HepG2 (cell line): ENCODE results near the gene ATXN1L. TPM values are rescaled to one million over a fixed set of nuclear protein-coding genes. Genes with fewer than 3 reads are reported as not detected.
A peak's percentile ranks its signal among the peaks of the same experiment; 100 is the strongest.

Experiments used
- CENPT ChIP-seq: sonication (generic); formaldehyde crosslinking; IDR thresholded peaks from 2 replicates; pipeline ENCODE4 v1.8.0; 2022; ENCODE audit warnings: low read depth, mild to moderate bottlenecking, moderate library complexity, missing genetic modification reagents
- FLYWCH1 ChIP-seq: sonication (generic); formaldehyde crosslinking; IDR thresholded peaks from 2 replicates; pipeline ENCODE4 v1.8.1; 2023; ENCODE audit warnings: mild to moderate bottlenecking, missing genetic modification reagents
- HIVEP1 ChIP-seq: sonication (generic); formaldehyde crosslinking; IDR thresholded peaks from 2 replicates; pipeline ENCODE4 v1.4.0; 2020; ENCODE audit warnings: mild to moderate bottlenecking, missing genetic modification reagents
- KAT8 ChIP-seq: IDR thresholded peaks from 2 replicates; pipeline ENCODE4 v1.6.1; 2016; ENCODE audit warnings: missing genetic modification reagents, missing compliant biosample characterization
- KLF13 ChIP-seq: sonication (generic); formaldehyde crosslinking; IDR thresholded peaks from 2 replicates; pipeline ENCODE4 v1.4.0; 2020; ENCODE audit warnings: mild to moderate bottlenecking, missing genetic modification reagents
- MZF1 ChIP-seq: sonication (generic); formaldehyde crosslinking; IDR thresholded peaks from 2 replicates; pipeline ENCODE4 v1.8.1; 2023; ENCODE audit warnings: mild to moderate bottlenecking, missing genetic modification reagents, borderline replicate concordance
- NCOA1 ChIP-seq: sonication (generic); formaldehyde crosslinking; IDR thresholded peaks from 2 replicates; pipeline ENCODE4 v1.9.0; 2021; ENCODE audit warnings: missing genetic modification reagents
- POGZ ChIP-seq: sonication (generic); formaldehyde crosslinking; IDR thresholded peaks from 2 replicates; pipeline ENCODE4 v1.4.0; 2020; ENCODE audit warnings: mild to moderate bottlenecking, missing genetic modification reagents
- RERE ChIP-seq: IDR thresholded peaks from 2 replicates; pipeline ENCODE4 v1.6.1; 2016; ENCODE audit warnings: low read depth, missing genetic modification reagents, missing compliant biosample characterization
- SYNCRIP ChIP-seq: fragments of 200-400 bp; formaldehyde crosslinking; IDR thresholded peaks from 2 replicates; pipeline ENCODE4 v1.6.1; 2018; ENCODE audit warnings: mild to moderate bottlenecking, low read depth, low read length; ENCODE audit not compliant: insufficient read depth
- TCF12 ChIP-seq, 2 experiments: fragments of 450-650 bp in 1 of 2; sonication (generic) in 1 of 2; formaldehyde crosslinking in 1 of 2; IDR thresholded peaks; 2 replicates each; pipeline versions ENCODE4 v1.6.1 to v1.8.0; 2017 to 2022; ENCODE audit warnings: antibody characterized with exemption in 1 of 2, mild to moderate bottlenecking in 1 of 2, missing genetic modification reagents in 1 of 2, moderate library complexity in 1 of 2
- TMF1 ChIP-seq: sonication (generic); formaldehyde crosslinking; IDR thresholded peaks from 2 replicates; pipeline ENCODE4 v1.8.1; 2022; ENCODE audit warnings: low read depth, missing genetic modification reagents
- ZC3H13 ChIP-seq: sonication (generic); formaldehyde crosslinking; IDR thresholded peaks from 2 replicates; pipeline ENCODE4 v1.8.1; 2023; ENCODE audit warnings: mild to moderate bottlenecking, missing genetic modification reagents, moderate library complexity
- ZNF674 ChIP-seq: sonication (generic); formaldehyde crosslinking; IDR thresholded peaks from 2 replicates; pipeline ENCODE4 v1.5.0; 2020; ENCODE audit warnings: low read depth, mild to moderate bottlenecking, missing genetic modification reagents
- ZNF766 ChIP-seq: sonication (generic); formaldehyde crosslinking; IDR thresholded peaks from 2 replicates; pipeline ENCODE4 v1.5.0; 2020; ENCODE audit warnings: missing genetic modification reagents, borderline replicate concordance
- polyA plus RNA-seq, 8 experiments: library from polyadenylated mRNA; depleted of rRNA in 3 of 8; stranded (reverse) in 7 of 8; unstranded in 1 of 8; fragments of >200 nt; fragmentation: Illumina TruSeq in 4 of 8; extraction: Trizol in 4 of 8; gene quantifications; 2 replicates each; pipeline versions ENCODE4 v1.2.1 to v1.2.3, GENCODE V29; 2011 to 2016; ENCODE audit warnings: low read depth in 4 of 8, missing spikeins in 1 of 8, mixed read lengths in 1 of 8; ENCODE audit not compliant: insufficient read depth in 1 of 8
- total RNA-seq, 5 experiments: library from RNA; depleted of rRNA; stranded (reverse); fragments of >200 nt; fragmentation: Illumina TruSeq; extraction: Trizol; gene quantifications; 2 replicates each; pipeline ENCODE4 v1.2.3, GENCODE V29; 2016; ENCODE audit warnings: low read depth in 1 of 5
- TF ChIP-seq, protein P1 (sequence below): sonication (generic); formaldehyde crosslinking; IDR thresholded peaks from 2 replicates; pipeline ENCODE4 v1.4.0; 2020; ENCODE audit warnings: missing genetic modification reagents, mild to moderate bottlenecking, borderline replicate concordance
- TF ChIP-seq, protein P2 (sequence below): sonication (generic); formaldehyde crosslinking; IDR thresholded peaks from 2 replicates; pipeline ENCODE4 v1.4.0; 2020; ENCODE audit warnings: missing genetic modification reagents
- TF ChIP-seq, protein P3 (sequence below): sonication (generic); formaldehyde crosslinking; IDR thresholded peaks from 2 replicates; pipeline ENCODE4 v1.8.1; 2022; ENCODE audit warnings: mild to moderate bottlenecking, missing genetic modification reagents

The ATXN1L gene
- total and polyA plus RNA-seq, 2 of the 13 experiments (the other 11 are each of a cell fraction or from before 2014, with no cell fraction given) = 20.0 to 22.4 TPM

DNA sequence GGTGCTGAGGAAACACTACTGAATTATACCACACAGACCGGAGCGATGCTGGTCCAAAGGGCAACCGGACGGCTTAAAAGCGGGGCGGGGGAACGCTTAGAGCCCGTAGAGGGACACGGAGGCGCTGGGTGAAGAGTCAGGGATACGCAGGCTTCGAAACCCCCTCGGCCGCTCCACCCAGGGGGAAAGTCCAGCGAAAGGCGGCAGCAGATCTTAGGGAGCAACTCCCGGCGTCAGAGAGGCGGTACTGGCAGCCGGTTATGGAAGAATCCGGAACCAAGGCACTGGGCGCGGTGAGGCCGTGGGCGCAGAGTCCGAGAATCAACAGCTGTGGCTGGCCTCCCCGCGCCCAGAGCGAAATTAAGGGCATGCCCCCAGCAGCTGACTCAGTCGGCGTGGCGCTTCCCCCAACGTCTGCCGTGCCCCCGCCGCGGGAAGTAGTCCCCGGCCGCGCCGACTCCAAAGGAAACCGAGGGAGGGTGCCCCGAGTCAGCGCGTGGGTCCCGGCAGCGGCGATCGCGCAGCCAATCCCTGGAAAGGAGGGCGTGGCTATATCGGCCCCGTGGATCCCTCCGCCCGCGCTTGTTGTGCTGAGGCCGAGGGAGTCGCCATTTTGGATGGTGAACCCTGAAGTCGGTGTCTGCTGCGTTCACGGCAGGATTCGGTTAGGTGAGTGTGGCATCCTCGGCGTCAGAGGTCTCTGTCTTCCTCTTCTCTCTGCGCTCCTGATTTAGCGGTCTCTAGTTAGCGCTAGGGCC, 49.3 kb downstream of the ATXN1L start, which contains the start of gene IST1 (continued):
- TF ChIP-seq, protein P1, sequence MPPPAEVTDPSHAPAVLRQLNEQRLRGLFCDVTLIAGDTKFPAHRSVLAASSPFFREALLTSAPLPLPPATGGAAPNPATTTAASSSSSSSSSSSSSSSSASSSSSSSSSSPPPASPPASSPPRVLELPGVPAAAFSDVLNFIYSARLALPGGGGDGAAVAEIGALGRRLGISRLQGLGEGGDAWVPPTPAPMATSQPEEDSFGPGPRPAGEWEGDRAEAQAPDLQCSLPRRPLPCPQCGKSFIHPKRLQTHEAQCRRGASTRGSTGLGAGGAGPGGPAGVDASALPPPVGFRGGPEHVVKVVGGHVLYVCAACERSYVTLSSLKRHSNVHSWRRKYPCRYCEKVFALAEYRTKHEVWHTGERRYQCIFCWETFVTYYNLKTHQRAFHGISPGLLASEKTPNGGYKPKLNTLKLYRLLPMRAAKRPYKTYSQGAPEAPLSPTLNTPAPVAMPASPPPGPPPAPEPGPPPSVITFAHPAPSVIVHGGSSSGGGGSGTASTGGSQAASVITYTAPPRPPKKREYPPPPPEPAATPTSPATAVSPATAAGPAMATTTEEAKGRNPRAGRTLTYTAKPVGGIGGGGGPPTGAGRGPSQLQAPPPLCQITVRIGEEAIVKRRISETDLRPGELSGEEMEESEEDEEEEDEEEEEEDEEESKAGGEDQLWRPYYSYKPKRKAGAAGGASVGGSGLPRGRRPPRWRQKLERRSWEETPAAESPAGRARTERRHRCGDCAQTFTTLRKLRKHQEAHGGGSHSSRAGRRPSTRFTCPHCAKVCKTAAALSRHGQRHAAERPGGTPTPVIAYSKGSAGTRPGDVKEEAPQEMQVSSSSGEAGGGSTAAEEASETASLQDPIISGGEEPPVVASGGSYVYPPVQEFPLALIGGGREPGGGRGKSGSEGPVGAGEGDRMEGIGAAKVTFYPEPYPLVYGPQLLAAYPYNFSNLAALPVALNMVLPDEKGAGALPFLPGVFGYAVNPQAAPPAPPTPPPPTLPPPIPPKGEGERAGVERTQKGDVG (CRISPR knock-in tag) = peak; percentile 73; the same call in 1 of the 2 replicates
- no peak; the same call in 1 of the 2 replicates for TF ChIP-seq MZF1 (CRISPR knock-in tag)
- TF ChIP-seq ZNF766 (CRISPR knock-in tag) = peak; percentile 96
- TF ChIP-seq HIVEP1 = peak; percentile 99
- TF ChIP-seq TCF12 (IDR thresholded peaks at IDR 0.05) = no peak
- TF ChIP-seq TCF12 (CRISPR knock-in tag; IDR thresholded peaks at IDR 0.05) = peak; percentile 98
- TF ChIP-seq, protein P2, sequence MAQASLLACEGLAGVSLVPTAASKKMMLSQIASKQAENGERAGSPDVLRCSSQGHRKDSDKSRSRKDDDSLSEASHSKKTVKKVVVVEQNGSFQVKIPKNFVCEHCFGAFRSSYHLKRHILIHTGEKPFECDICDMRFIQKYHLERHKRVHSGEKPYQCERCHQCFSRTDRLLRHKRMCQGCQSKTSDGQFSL (CRISPR knock-in tag) = peak; percentile 82; the same call in 1 of the 2 replicates
- TF ChIP-seq POGZ (CRISPR knock-in tag) = peak; percentile 99
- TF ChIP-seq, protein P3, sequence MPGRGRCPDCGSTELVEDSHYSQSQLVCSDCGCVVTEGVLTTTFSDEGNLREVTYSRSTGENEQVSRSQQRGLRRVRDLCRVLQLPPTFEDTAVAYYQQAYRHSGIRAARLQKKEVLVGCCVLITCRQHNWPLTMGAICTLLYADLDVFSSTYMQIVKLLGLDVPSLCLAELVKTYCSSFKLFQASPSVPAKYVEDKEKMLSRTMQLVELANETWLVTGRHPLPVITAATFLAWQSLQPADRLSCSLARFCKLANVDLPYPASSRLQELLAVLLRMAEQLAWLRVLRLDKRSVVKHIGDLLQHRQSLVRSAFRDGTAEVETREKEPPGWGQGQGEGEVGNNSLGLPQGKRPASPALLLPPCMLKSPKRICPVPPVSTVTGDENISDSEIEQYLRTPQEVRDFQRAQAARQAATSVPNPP (CRISPR knock-in tag) = peak; percentile 80; the same call in 1 of the 2 replicates
- TF ChIP-seq RERE = no peak
- no peak for TF ChIP-seq SYNCRIP
- peak; percentile 86; the same call in 1 of the 2 replicates for TF ChIP-seq CENPT (CRISPR knock-in tag)
- no peak for TF ChIP-seq FLYWCH1 (CRISPR knock-in tag)
- TF ChIP-seq ZC3H13 (CRISPR knock-in tag) = peak; percentile 79
- peak; percentile 97 for TF ChIP-seq ZNF674 (CRISPR knock-in tag)
- TF ChIP-seq TMF1 (CRISPR knock-in tag) = peak; percentile 85; the same call in 1 of the 2 replicates
- no peak for TF ChIP-seq KLF13 (CRISPR knock-in tag)
- TF ChIP-seq NCOA1 (CRISPR knock-in tag) = 0 out of 2 replicates have a peak, but pooled peaks have one; percentile 32
- TF ChIP-seq KAT8 (CRISPR knock-in tag) = peak; percentile 97
